SK-N-SH (cell line): ENCODE measurements around the gene TMEM30A. TPM values are rescaled to one million over a fixed set of nuclear protein-coding genes. Genes with fewer than 3 reads are reported as not detected.

Experiments
- RCOR1 ChIP-seq: fragments of 150-350 bp; IDR thresholded peaks from 2 replicates; pipeline ENCODE4 v1.6.1; 2017; ENCODE audit warnings: antibody characterized with exemption, low read length
- polyA plus RNA-seq, 3 experiments: library from polyadenylated mRNA; depleted of rRNA; stranded (reverse); fragments of >200 nt; gene quantifications; 2 replicates each; pipeline ENCODE4 v1.2.3, GENCODE V29; 2012

The TMEM30A gene
- polyA plus RNA-seq, 1 of the 3 experiments (the other 2 are of a cell fraction), result 22.8 TPM

GRCh38 chr6:75203721-75204120 is 80.9 kb downstream of the TMEM30A start (continued):
- no peak for TF ChIP-seq RCOR1

Other genes starting within 250 kb of the TMEM30A start
- 0.03 and 0.10 TPM in 2 replicates for gene COL12A1, start 78.7 kb downstream of the TMEM30A start, polyA plus RNA-seq (2012; rRNA removed)
- 431 and 600 TPM in 2 replicates for gene COX7A2, start 41.0 kb downstream of the TMEM30A start, polyA plus RNA-seq (2012; rRNA removed)
- 0.03 TPM in 2 replicates for gene FILIP1, start 209.0 kb upstream of the TMEM30A start, polyA plus RNA-seq (2012; rRNA removed)